ENCODE measurements around the gene STRAP.

GRCh38 chr12:15858353-15858752 is 23.8 kb upstream of the STRAP start:
- no peak for TF ChIP-seq CTCF (IDR thresholded peaks at IDR 0.05)
- TF ChIP-seq POLR2A (IDR thresholded peaks at IDR 0.05), result no peak
